NCI-H2029 (cell line): ENCODE data around the gene USP13.
"Not testable (repeated sequence)": the region's sequence is repeated elsewhere in the genome, so short reads cannot be mapped to it uniquely, and the experiment has no call there.

Experiments
- DNase-seq: peaks from one replicate; lab custom pipeline; 2025; lab: John Stamatoyannopoulos, UW

USP13 gene

GRCh38 chr3:179734497-179735281 lies 81.8 kb downstream of the USP13 start:
- no peak for DNase-seq

- no peak for DNase-seq
These were observed 82.5 kb downstream of the USP13 start for GRCh38 chr3:179735321-179735720.

- no peak for DNase-seq
These were observed 86.2 kb downstream of the USP13 start for GRCh38 chr3:179738998-179739397.

- no peak for DNase-seq
These were observed 87.2 kb downstream of the USP13 start for GRCh38 chr3:179739816-179740594.

- no peak for DNase-seq
These were observed 91.1 kb downstream of the USP13 start for GRCh38 chr3:179743913-179744312.

- DNase-seq, result no peak
These were observed 91.8 kb downstream of the USP13 start for GRCh38 chr3:179744667-179745066.

GRCh38 chr3:179745079-179745478 lies 92.2 kb downstream of the USP13 start:
- no peak for DNase-seq

- no peak for DNase-seq
These were observed 92.9 kb downstream of the USP13 start for GRCh38 chr3:179745716-179746115.

GRCh38 chr3:179750720-179751328 lies 98.0 kb downstream of the USP13 start:
- DNase-seq, result no peak

- DNase-seq, result no peak
These were observed 108.1 kb downstream of the USP13 start for GRCh38 chr3:179760944-179761343.

GRCh38 chr3:179765396-179765795 lies 112.6 kb downstream of the USP13 start:
- DNase-seq, result no peak

GRCh38 chr3:179766416-179767133 lies 113.7 kb downstream of the USP13 start:
- DNase-seq, result no peak

GRCh38 chr3:179768080-179768479 lies 115.2 kb downstream of the USP13 start:
- DNase-seq, result peak; percentile 28

- DNase-seq, result no peak
These were observed 116.8 kb downstream of the USP13 start for GRCh38 chr3:179769411-179770247.

- no peak for DNase-seq
These were observed 119.0 kb downstream of the USP13 start for GRCh38 chr3:179771797-179772196.

- DNase-seq, result no peak
These were observed 119.5 kb downstream of the USP13 start for GRCh38 chr3:179772297-179772696.

GRCh38 chr3:179775416-179776122 lies 122.7 kb downstream of the USP13 start:
- DNase-seq, result no peak

- DNase-seq, result not testable (repeated sequence)
These were observed 130.0 kb downstream of the USP13 start for GRCh38 chr3:179782841-179783240.

- no peak for DNase-seq
These were observed 136.2 kb downstream of the USP13 start for GRCh38 chr3:179788996-179789395.

- no peak for DNase-seq
These were observed 139.0 kb downstream of the USP13 start for GRCh38 chr3:179791793-179792192.

GRCh38 chr3:179794355-179794754 lies 141.5 kb downstream of the USP13 start:
- DNase-seq, result no peak
